GM21529 (cell line): ENCODE results near the gene ASTN2.

Experiments used
- ATAC-seq: cut with Tn5 transposase; IDR thresholded peaks from one replicate; pipeline ENCODE4 v1.9.1; 2021; ENCODE audit not compliant: unreplicated experiment

ASTN2 gene

DNA sequence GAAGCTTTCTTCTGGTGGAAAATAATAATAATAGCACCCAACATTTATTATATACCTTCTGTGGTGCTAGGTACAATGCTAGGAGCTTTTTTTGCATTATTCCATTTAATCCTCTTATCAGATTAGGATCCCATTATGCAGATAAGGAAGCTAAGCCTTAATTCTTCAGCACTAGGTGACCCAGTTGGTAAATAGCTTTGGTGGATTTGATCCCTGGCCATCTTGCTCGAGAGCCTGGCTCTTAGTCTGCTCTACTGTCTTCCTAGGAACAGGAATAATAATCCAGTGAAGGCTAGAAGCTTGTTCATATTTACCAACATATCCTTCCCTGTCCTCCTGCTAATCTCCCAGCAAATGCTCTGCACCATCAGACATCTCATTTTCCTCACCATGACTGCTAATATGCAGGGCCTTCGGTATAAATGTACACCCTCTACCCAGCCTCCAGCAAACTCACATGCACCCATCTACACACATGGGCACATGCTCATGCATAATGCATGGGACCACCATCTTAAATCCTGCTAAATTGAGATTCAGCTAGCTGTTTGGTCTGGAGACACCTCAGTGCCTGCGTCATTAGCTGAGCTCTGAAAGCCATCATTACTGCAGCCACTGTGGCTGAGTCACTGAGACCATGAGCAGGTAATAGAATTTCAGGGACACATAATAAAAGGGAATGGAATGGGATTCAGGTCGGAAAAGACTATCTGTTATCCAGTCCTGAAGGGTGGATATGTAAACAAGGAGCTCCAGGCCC lies 640.3 kb downstream of the ASTN2 start:
- no peak for ATAC-seq

DNA sequence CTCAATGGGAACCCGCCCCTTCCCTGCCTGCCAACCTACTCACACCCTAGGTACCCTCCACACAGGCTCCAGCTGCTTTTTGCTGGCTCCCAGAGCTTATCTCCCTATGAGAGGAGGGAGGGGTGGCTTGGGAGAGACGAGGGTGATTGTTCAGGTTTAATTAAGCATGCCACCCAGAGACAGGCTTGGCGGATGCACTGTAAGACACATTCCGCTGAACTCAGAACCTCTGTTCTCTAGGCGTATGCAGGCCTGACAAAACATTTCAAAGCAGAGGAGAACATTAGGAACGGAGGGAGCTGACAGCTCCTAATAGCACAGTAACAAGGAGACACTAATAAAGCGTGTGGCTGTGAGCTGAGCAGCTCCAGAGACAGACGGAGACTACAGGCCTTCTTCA lies 647.6 kb downstream of the ASTN2 start:
- no peak for ATAC-seq

DNA sequence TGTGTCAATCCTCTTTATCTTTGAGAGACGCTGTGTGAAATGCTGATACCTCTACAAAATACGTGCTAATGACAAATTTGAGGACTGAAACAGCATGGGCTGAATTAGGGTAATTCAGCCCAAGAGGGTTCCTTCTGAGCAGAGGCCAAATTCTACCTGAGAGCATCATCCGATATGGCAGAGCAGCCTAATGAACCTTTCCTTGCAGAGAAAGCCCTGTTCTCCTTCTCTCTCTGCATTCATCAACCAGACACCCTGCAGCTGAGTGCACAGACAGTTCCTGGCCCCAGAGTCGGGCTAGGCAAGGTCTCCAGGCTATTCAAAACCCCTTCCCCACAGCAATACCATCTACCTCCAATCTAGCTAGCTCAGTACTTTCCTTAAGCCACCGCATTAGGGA lies 649.8 kb downstream of the ASTN2 start:
- ATAC-seq, result no peak

DNA sequence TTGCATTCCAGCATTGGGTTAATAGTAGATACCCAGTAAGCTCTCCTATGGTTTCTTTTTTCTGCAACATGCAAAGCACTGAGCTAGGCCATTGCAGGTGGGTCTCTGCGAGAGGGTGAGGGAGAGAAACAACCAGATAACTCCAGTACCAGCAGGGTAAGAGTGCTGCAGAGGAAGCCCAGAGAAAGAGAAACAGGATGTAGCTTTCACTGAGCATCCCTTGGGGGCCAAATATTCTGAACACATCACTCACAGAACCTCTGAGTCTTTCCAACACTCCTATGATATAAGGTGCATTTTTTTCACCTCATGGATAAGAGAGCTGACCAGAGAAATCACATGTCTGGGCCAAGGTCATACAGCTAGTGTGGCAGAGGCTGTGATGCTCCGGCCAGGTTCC lies 651.1 kb downstream of the ASTN2 start:
- ATAC-seq, result no peak

DNA sequence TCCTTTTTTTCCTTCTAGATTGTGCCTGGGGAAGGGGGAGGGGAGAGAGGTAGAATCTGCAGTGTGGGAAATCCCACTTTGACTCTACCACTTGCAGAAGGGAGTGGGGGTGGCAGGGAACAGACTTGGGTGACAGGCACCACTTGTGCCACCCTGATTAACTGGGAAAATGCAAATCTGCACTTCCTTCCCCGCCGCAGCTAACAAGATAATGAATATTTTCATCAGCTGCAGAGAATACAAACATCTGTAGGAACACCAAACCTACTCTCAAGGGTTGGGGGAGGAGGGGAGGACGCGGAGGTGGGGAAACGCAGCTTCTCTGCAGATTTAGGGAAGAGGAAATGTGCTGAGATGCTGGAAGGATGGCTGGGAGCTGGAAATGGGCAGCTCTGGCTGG lies 654.2 kb downstream of the ASTN2 start:
- no peak for ATAC-seq

DNA sequence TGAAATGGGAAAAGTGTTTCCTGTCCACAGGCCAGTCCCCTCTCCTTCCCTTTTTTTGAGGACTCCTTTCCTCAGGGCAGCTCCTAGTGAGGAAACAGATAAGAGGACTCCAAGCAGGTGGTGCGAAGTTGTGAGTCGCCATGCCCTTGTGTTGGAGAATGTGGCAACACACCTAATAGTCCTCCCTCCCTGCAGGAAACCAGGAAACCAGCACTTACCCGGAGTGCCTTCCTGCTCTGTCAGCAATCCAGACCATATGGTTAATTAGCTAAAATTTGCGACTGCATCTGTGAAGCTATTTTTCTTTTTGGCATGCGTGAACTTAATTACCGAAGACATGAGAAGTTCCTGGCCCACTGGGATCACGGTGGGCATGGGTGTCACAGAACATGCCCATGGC lies 657.8 kb downstream of the ASTN2 start:
- ATAC-seq, result no peak

DNA sequence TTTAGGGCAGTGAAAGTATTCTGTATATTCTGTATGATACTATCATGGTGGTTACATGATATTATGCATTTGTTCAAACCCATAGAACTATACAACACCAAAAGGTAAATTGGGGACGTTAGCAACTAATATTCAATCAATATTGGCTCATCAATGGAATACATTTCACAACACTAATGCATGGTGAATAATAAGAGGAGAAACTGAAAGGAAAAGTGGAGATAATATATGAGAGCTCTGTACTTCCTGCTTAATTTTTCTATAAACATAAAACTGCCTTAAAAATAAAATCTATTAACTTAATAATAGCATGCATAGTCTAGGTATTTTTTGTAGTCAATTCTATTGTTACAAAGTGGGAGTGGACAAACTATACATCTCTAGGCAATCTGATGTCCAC lies 661.5 kb downstream of the ASTN2 start:
- no peak for ATAC-seq

DNA sequence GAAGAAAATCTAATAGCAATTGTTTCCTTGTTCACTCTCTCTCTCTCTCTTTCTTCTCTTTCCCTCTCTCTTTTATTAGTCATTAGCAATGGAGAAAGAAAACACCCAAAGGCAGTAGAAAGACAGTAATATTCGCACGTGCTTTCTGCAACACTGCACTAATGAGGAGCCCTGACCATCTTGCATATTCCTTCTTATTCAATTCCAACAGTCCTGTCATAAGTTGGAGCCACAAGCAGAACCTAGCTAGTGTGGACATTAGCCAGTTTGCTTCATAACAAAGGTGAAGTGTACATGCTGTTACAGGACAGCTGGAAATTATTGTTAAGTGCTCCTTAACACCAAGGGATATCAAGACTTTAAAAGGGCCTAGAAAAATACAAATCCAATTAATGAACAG lies 664.3 kb downstream of the ASTN2 start:
- ATAC-seq, result no peak

DNA sequence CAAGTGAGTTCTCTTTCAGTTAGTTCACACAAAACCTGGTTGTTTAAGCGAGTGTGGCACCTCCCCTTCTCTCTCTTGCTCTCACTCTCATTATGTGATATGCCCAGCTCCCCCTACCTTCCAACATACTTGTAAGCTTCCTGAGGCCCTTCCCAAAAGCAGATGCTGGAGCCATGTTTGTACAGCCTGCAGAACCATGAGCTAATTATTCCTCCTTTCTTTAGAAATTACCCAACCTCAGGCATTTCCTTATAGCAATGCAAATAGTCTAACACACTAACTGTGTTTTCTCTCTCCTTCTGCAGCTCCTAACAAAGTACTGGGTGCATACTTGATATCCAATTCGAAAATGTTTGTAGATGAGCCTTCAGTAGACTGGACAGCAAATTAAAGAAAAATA lies 665.1 kb downstream of the ASTN2 start:
- no peak for ATAC-seq

DNA sequence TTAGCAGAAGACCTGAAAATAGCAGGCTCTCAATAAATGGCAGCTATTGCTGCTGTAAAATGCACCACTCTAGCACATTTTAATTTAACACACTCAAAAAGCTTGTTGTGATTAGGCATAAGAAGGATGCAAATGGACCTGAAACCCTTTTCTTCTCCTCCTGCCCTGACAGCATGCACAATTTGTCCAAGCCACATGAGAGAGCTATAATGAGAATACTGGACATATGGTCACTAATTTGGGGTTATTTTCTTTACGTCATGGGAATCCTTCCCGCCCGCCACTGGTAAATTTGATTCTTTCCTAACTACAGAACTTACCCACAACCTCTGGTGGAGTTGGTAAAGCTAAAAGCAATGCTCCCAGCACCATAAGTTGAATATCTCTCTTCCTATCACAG lies 665.7 kb downstream of the ASTN2 start:
- ATAC-seq, result no peak

DNA sequence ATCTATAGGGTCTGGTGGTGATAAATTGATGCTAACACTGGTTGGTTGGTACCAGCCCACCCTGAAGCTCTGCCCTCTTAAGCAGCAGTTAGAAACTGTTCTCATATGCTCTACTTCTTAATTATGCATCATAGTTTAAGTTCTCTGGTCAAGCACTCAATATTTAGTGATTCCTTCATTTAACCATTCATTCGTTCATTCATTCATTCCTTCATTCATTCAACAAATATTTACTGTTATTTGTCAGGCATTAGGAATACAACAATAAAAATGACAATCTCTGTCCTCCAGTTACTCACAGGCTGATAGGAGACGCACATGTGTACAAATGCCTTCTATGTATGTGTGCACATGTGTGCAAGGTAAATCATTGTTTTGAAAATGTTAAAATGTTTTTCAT lies 673.1 kb downstream of the ASTN2 start:
- ATAC-seq, result no peak

DNA sequence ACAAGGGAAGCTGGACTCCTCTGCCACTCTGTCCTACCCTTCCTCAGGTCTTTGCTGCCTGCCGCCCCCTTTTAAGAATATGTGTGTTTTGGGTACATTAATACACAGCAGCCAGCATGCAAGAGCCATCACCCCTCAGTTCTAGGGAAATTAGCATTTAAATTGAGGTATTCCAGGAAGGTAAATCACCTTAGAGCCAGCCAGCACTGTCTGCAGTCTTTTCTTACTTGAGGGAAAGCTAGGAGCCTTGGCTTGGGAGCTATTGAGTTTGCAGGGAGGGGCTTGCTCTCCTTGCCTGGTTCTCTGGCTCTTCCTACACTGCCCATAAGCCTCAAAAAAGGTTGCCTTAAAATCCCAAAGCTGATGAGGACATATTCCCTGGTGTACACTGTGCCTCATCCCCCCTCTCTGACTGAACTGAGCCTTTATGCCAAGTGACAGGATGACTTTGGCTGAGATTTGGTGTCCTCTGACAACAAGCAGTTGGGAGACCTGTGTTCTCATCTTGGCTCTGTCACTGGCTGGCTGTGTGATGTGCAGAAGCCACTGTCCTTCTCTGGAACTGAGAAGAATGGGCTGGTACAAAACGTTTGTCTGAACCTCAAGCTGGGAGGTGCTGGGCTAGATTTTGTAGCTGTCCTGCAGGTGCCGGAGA lies 673.6 kb downstream of the ASTN2 start:
- no peak for ATAC-seq

DNA sequence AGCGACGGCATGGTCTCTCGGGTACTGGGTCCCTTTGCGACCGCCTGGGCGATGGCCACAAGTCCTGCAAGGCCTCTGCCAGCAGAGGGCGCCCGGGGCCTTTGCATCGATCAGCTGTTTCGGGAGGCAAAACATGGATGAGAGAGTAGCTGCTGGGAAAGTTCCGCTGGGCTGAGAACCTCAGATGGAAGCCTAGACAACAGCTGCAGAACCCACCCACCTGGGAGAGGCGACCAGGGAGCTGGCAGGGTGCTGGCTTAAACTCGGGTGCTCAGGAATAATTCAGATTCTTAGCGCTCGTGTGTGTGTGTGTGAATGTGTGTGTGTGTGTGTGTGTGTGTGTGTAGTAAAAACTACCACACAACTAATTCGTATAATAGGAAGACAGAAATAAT lies 677.7 kb downstream of the ASTN2 start:
- peak; percentile 69 for ATAC-seq

DNA sequence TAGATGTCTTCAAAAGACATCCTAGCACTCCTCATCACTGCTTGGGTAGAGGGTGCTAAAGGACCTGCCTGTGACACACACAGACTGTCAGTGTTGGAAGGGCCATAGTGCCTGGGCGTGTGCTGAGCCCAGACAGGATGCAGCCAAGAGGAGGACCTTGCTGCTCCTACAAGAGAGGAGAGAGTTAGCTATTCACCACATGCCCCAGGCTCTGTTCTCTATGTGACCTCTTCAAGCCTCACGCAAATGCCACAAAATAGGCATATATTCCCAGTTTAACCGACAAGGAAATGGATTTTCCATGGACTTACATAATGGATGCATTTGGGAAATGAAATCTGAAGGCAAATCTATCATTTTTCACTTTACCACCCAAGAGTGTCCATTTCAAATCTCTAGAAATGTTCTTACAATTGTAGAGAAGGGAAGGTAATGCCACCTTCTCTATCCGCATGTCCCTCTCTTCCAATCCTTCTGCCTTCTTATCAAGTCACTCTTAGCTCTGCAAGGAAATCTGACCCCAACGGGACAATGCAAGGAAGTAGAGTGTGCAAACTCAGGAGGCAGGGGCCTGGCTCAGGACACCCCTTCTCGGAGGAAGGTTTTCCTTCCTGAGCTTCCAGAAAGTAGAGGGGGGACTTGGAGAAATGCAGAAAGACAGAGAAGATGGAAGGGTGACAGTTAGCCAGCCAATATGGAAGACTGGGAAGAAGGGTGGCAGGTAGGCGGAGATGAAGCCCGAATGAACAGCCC lies 678.3 kb downstream of the ASTN2 start:
- ATAC-seq, result no peak

DNA sequence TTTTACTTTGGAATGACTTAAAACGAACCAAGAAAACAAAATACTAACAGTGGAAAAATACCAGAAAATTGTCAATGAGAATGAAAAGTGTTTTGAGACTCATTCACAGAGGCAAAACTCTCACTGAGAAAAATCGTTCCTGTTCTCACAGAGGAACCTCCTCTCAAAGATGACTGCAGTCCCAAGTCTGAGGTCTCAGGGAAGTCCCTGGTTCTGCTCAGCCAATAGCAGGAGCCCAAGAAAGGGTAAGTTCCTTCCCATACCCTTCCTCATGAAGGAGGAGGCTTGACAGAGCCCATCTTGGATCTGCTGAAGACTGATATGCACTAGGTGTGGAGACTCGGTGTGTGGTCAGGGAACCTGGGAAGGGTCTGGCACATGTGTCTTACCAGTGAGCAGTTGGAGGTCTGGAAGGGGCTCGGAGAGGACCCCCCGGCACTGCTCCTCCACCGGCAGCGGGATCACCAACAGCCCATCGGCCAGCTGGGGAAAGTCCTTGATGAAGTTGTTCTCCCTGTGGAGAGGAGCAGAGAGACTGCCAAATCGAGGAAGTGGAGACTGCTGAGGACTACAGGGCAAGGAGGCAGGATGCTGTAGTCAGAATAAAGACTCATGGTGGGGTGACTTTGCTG lies 681.7 kb downstream of the ASTN2 start:
- ATAC-seq, result no peak

DNA sequence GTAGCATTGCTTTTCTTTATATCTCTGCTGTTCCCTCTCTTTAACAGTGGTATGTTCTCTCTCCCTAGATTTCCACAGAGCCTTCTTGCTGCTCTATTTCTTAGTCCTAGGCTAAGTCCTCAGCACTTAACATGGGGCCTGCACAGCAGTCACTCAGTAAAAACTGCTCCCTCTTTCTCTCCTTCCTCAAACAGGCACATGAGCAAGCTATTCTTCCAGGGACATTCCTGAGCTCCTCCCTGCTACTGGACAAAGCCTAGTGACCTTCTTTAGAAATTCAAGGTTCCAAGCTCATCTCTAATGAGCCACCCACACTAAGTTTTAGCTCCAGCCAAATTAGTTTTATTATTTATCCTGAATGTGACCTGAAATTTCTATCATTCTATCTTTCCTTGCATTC lies 688.3 kb downstream of the ASTN2 start:
- no peak for ATAC-seq

DNA sequence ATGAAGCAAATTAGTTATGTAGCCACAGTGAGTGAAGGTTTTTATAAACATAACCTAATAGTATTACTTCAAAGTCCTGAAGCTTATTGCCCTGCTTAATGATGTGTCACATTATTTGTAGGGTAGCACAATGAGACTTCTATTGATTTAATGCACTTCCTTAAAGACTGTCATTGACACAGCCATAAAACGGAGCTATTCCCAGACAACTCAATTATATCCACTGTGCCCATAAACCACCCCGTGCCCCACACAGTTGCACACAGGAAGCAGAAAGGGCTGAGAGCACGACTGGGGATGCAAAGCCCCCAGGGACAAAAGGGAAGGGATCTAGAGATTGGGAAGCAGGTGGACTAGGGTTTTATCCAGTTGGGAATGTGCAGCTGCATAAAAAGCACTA lies 690.7 kb downstream of the ASTN2 start:
- no peak for ATAC-seq

DNA sequence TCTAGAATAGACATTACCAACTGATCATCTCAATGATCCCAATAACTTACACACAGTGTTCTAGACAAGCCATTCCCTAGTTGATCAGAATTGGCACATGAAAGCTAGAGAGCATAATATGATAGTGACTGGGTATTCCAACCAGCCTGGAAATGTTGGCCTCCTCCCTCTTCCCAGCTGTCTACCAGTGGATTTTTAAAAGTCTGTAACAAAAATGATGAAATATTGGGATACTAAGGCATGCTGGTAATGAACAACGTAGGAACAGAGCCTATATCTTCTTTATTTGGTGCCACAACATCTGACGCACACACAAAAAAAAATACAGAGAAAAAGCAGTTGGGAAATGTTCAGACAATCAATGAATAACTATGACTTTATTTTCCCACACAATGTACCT lies 692.9 kb downstream of the ASTN2 start:
- ATAC-seq, result no peak

DNA sequence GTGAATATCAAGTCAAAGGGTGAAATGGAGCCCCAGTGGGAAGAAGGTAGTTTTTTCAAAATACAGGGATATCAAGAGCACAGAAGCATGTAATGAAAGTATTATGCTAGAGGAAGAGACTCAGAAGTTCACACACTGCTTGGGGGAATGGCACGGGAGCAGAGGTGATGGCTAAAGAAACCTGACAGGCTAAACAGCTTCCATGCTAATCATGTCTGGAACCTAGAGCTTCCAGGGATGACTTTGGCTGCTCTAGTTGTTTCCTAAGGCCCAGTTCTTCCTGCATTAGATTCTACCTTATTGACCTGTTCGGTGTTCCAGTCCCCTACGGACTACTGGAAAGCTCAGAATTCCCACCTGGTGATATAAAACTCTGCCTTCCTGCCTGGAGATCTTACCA lies 693.4 kb downstream of the ASTN2 start:
- no peak for ATAC-seq

DNA sequence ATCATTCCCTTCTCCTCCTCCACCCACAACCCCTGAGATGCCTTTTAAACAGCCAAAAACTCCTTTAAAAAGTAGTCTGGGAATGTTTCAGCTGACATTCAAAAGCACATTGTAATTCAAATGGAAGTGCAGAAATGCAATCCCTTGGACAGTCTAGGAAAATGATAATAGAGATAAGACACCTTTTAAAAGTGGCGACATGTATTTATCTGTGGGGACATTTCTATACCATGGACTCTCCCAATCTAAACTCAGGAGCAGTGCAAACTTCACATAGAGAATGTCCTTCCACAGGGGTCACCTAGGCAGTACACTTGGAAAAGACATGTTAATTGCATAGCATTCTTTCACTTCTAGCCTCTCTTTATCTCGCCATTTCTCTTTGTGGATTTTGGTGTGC lies 694.7 kb downstream of the ASTN2 start:
- no peak for ATAC-seq

DNA sequence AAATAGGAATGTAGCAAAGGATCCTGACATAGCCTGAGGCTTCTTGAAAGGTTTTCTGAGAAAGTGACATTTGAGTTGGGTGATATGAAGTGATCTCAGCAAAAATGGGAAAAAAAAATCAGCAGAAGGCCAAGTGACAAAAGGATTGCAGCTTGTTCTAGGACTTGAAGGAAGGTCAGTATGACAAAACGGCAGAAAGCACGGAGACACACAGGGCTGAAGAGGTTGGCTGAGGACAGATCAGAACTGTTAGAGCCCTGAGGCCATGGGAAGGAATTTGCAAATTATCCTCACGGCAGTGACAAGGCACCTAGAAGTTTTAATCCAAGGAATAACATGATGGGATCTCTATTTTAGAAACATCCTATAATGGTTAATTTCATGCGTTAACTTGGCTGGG lies 696.7 kb downstream of the ASTN2 start:
- ATAC-seq, result no peak

DNA sequence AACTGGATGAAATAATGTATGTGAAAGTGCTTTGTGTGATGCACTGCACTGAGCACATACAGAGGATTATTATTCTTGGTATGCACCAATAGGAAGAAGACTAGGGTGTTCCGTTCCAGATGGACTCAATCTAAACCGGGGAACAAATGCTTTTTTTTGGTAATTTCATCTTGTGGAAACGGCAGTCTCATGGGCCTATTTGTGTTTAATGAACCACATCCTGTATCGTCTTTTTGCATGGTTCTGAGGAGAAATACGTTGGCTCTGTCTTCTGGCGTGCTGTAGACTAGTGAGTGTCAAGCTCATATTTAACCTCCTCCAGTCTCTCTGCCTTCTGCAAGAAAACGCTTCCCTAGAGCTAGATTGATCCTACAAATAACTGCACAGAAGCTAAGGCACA lies 697.7 kb downstream of the ASTN2 start:
- ATAC-seq, result no peak
